ENCODE measurements around the gene KIAA0232. TPM values are rescaled to one million over a fixed set of nuclear protein-coding genes. Genes with fewer than 3 reads are reported as not detected.
A peak's percentile ranks its signal among the peaks of the same experiment; 100 is the strongest.

The KIAA0232 gene
- total RNA-seq, 4 donors from 2014 or later = 27.6 to 34.1 (median 32.7) TPM

- 45% methylated on average over 16 of the region's 16 CpGs for WGBS
- no peaks in the 10 kb centered on the region for H3K36me3 ChIP-seq
- H3K9me3 ChIP-seq = no peaks in the 10 kb centered on the region
- no peaks in the 10 kb centered on the region for H3K27me3 ChIP-seq
- H3K4me1 ChIP-seq = peaks cover 28% of the 10 kb centered on the region
- no peak overlapping the region for H3K4me3 ChIP-seq
- H3K27ac ChIP-seq = no peak overlapping the region
- no peak for DNase-seq (ENCODE audit: low spot score in 2 of 2)
- TF ChIP-seq POLR2A (IDR thresholded peaks at IDR 0.05) = no peak
- no peak for TF ChIP-seq EP300 (IDR thresholded peaks at IDR 0.05)
- no peak for TF ChIP-seq POLR2AphosphoS5 (IDR thresholded peaks at IDR 0.05)
- TF ChIP-seq CTCF (IDR thresholded peaks at IDR 0.05) = peak in 1 of 2 donors; percentile 11
These were observed 19.1 kb upstream of the KIAA0232 start for GRCh38 chr4:6763330-6763851.

- no peaks in the 10 kb centered on the region for H3K27me3 ChIP-seq
- no peaks in the 10 kb centered on the region for H3K36me3 ChIP-seq
- DNase-seq (ENCODE audit: low spot score in 2 of 2) = no peak
- no peak overlapping the region for H3K27ac ChIP-seq
- H3K9me3 ChIP-seq = no peaks in the 10 kb centered on the region
- TF ChIP-seq CTCF (IDR thresholded peaks at IDR 0.05) (no peak), EP300 (IDR thresholded peaks at IDR 0.05) (no peak), POLR2AphosphoS5 (IDR thresholded peaks at IDR 0.05) (no peak), POLR2A (IDR thresholded peaks at IDR 0.05) (no peak)
- H3K4me1 ChIP-seq = peaks cover 36% of the 10 kb centered on the region
- no peak overlapping the region for H3K4me3 ChIP-seq
- 86% methylated on average over 11 of the region's 11 CpGs for WGBS
These were observed 17.4 kb upstream of the KIAA0232 start for GRCh38 chr4:6764976-6765620.

- no peak overlapping the region for H3K27ac ChIP-seq
- no peak overlapping the region for H3K4me3 ChIP-seq
- WGBS = 89% methylated on average over 2 of the region's 2 CpGs
- peaks cover 36% of the 10 kb centered on the region for H3K4me1 ChIP-seq
- H3K27me3 ChIP-seq = no peaks in the 10 kb centered on the region
- H3K36me3 ChIP-seq = no peaks in the 10 kb centered on the region
- no peak for TF ChIP-seq POLR2A (IDR thresholded peaks at IDR 0.05)
- no peak for TF ChIP-seq EP300 (IDR thresholded peaks at IDR 0.05)
- TF ChIP-seq POLR2AphosphoS5 (IDR thresholded peaks at IDR 0.05) = no peak
- TF ChIP-seq CTCF (IDR thresholded peaks at IDR 0.05) = no peak
- no peak for DNase-seq (ENCODE audit: low spot score in 2 of 2)
- no peaks in the 10 kb centered on the region for H3K9me3 ChIP-seq
These were observed 16.8 kb upstream of the KIAA0232 start for GRCh38 chr4:6765703-6766102.

GRCh38 chr4:6767386-6767747 is 15.2 kb upstream of the KIAA0232 start:
- Histone ChIP-seq H3K27me3 (no peaks in the 10 kb centered on the region), H3K36me3 (no peaks in the 10 kb centered on the region), H3K9me3 (no peaks in the 10 kb centered on the region), H3K4me3 (no peak overlapping the region), H3K4me1 (peaks cover 46% of the 10 kb centered on the region), H3K27ac (no peak overlapping the region)
- WGBS = 50% methylated on average over 6 of the region's 6 CpGs
- TF ChIP-seq POLR2A (IDR thresholded peaks at IDR 0.05) = no peak
- no peak for TF ChIP-seq POLR2AphosphoS5 (IDR thresholded peaks at IDR 0.05)
- no peak for TF ChIP-seq CTCF (IDR thresholded peaks at IDR 0.05)
- no peak for TF ChIP-seq EP300 (IDR thresholded peaks at IDR 0.05)
- no peak for DNase-seq (ENCODE audit: low spot score in 2 of 2)

GRCh38 chr4:6767748-6768538 is 14.6 kb upstream of the KIAA0232 start:
- H3K27me3 ChIP-seq = no peaks in the 10 kb centered on the region
- H3K9me3 ChIP-seq = no peaks in the 10 kb centered on the region
- H3K4me3 ChIP-seq = no peak overlapping the region
- H3K36me3 ChIP-seq = no peaks in the 10 kb centered on the region
- DNase-seq (ENCODE audit: low spot score in 2 of 2) = no peak
- H3K4me1 ChIP-seq = peaks cover 46% of the 10 kb centered on the region
- TF ChIP-seq CTCF (IDR thresholded peaks at IDR 0.05) (no peak), EP300 (IDR thresholded peaks at IDR 0.05) (no peak), POLR2A (IDR thresholded peaks at IDR 0.05) (no peak), POLR2AphosphoS5 (IDR thresholded peaks at IDR 0.05) (no peak)
- H3K27ac ChIP-seq = no peak overlapping the region
- 51% methylated on average over 14 of the region's 22 CpGs for WGBS

Measured in suprapubic skin (tissue), 4 donors.